Pons (tissue), 1 donor: ENCODE data around the gene PIN4.
"Not testable (repeated sequence)": the region's sequence is repeated elsewhere in the genome, so short reads cannot be mapped to it uniquely, and the experiment has no call there.

ENCODE experiments used
- DNase-seq: peaks from one replicate; pipeline ENCODE4 v3.0.0-alpha.2; 2016; ENCODE audit warnings: low spot score

Gene PIN4

DNA sequence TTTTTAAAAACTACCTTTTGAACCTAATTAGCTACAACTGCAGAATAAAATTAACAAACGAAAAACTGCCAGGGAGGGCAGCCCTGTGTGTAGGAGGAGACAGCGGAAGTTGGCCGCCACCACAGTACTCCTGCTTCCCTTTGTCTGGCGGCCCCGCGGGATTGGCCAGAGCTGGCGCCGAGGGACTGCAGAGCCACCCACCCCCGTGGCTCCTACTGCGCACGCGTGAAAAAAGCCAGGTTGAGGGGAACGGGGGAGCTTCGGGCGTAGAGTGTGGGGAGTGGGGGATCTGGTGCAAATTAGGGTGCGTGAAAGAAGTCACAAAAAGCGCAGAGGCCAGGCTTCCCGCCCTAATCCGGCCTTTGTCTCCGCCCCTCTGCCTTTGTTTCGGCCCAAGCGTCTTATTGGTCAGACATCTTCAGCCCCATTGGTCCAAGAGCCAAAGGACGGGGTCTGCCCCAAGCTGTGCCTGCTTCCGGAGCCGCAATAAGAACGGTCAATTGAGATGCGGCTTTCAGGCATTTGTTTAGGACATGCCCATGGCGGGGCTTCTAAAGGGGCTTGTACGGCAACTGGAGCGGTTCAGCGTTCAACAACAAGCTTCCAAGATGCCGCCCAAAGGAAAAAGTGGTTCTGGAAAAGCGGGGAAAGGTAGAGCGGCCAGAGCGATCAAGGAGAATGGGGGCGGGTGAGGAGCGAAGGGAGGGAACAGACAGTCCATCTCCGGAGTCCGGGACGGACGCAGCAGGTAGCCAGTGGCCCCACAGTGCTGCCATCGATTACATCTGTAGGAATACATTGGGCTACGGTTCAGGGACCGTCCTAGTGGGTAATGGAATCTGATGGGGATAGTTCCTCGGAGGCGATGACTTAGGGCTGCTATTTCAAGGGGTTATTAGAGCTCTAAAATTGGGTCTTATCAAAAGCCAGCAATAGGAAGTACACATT is at the start of gene PIN4:
TSS of gene PIN4 (plus strand) at position 580 of the 948 bp plus-strand sequence. CDS start at position 609, 29 bp downstream.
- peak; percentile 95 for DNase-seq

DNA sequence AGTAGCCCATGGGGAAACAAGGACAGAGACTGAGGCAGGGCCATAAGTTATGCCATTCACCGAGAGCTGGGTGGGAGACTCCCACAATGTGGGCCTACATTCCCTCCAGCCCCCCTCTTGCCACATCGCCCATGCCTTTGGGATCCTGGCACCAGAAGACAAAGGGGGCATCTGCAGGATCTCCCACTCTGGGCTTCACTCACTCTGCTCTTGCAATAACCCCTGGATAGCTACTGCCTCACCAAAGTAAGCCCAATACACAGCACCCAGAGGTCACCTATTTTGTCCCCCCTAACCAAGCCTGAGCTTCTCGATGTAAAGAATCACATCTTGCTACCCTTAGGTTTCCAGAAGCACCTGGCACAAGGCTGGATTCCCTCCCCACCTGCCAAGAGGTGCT is 49.1 kb upstream of the PIN4 start:
- no peak for DNase-seq

DNA sequence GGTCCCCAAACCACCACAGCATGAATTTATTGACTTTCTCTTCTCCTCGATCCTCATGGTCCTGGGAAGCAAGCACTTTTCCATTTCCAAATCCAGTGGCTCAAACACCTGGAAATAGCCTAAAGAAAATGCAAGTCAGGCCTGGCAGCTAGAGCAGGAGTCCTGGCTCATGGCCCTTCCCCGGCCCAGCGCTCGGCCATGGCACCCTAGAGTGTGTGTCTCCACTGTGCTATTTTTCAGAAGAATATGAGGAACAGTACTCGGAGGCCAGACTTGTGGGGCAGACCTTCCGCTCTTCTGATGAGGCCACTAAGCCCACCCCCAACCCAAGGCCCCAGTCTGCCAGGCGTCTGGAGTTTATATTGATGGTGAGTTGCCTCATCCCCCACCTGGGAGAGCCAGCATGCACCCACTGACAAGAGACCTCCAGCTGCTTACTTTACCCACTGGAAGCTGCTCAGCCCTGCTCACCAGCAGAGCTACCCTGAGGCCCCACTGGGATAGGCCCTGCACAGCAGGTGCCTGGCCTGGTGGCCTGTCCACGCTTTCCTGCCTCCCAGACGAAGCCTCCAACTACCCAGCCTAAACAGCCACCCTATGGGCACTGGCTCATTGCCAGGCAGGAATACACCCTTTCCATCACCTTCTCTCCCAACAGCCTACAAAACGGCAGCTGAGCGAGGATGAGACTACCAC is 47.6 kb upstream of the PIN4 start:
- DNase-seq = no peak

DNA sequence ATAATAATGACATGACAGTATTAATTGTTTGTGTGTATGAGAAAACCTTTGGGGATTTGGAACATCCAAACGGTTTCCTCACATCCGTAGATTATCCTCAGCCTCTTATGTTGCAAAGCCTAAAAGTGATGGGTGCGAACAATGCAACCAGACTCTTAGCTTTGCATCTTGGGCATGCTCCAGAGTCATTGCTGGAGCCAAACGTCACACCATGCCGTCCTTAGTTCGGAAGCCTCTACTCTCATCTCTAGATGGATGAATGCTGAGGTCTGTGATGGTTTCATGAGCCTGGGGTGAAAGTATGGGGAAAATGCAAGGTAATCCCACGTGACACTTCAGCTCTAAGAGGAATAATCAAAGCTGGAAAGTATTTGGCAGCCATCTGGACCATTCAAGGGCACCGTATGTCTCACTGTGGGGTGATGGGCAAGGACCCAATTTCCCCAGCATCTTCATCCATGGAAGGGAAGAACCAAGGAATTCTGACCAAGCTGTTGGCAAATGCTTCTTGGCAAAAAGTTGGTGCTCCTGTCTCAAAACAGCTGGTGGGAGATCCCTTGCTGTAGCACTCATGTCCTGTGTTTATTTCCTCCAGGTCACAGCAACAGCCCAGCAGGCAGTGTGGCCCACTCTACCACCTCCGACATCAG is 43.6 kb upstream of the PIN4 start:
- DNase-seq = no peak

DNA sequence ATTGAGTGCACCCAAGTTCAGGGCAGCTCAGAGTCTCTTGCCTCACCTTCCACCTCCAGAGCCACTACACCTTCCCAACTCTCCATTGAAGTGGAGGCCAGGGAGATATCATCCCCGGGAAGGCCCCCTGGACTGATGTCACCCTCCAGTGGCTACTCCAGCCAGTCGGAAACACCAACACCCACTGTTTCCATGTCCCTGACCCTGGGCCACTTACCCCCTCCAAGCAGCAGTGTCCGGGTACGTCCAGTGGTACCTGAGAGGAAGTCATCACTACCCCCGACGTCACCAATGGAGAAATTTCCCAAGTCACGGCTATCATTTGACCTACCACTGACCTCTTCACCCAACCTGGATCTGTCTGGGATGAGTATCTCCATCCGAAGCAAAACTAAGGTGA is 42.0 kb upstream of the PIN4 start:
- no peak for DNase-seq

- DNase-seq = no peak
These were observed 40.1 kb upstream of the PIN4 start for GRCh38 chrX:72141372-72142004.

DNA sequence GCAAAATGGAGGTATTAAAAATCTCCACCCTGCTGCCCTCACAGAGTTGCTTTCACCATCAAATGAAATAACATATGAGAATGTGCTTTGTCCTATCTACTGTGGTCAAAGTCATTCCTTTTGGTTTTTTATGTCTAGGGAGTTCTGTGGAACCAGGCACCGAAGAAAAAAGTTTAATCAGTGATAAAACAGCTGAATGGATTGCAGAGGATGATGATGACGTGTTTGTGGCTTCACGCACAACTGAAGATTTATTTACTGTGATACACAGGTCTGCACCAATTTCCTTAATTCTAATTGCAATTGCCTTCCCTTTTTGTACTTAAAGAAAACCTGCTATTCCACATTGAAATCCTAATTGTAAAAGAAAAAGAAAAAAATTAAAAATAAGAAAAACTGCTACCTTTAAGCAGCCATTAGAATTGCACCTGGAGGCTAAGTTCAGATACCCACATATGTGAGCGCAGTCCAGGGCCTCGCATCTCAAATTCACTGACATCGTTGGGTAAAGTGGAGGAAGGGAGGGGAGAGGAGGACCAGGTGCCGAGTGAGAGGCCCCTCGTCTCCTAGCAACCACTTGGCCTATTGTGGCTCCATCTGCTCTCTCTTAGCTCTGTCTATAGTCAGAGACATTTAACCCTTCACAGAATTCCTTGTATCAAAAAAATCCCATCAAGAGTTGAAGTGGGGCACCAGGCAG is 39.3 kb upstream of the PIN4 start:
- no peak for DNase-seq

- DNase-seq = no peak
These were observed 38.6 kb upstream of the PIN4 start for GRCh38 chrX:72142794-72143608.

GRCh38 chrX:72143609-72143907 is 38.0 kb upstream of the PIN4 start:
- no peak for DNase-seq

DNA sequence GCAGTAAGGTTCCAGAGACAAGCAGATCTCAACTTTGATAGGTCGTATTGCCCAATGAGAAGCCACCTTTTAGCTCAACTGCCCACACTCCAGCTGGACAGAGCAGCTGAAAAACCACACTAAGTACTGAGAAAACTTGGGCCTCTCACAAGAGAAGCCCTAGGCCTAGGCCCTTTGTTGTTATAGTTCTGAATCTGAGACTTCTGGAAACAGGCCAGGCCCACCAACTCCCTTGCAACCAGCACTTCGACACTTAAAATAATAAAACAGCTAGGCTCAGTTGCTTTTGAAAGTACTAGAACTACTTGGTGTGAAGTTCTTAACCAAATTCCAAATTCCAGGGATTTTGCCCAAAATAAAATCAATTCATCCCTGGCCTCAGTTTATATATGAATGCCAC is 36.4 kb upstream of the PIN4 start:
- no peak for DNase-seq

GRCh38 chrX:72146527-72146926 is 35.0 kb upstream of the PIN4 start:
- no peak for DNase-seq

DNA sequence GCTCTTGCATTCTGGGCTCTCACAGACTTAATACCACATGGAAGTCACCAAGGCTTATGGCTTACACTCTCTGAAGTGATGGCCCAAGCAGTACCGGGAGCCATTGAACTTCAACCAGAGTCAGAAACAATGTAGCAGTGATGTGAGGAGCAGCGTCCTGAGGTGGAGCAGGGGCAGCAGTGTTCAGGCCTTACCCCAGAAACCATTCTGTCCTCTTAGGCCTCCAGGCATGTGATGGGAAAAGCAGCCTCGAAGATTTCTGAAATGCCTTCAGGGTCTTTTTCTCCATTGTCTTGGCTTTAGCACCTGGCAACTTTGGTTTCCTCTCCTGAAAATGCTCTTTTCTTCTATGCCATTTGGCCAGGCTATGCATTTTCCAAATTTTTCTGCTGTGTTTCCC is 22.8 kb upstream of the PIN4 start:
- no peak for DNase-seq

- DNase-seq = no peak
These were observed 21.8 kb upstream of the PIN4 start for GRCh38 chrX:72159769-72160168.

GRCh38 chrX:72165551-72165950 is 16.0 kb upstream of the PIN4 start:
- no peak for DNase-seq

- DNase-seq = peak; percentile 39
These were observed 12.4 kb upstream of the PIN4 start for GRCh38 chrX:72169008-72169728.

DNA sequence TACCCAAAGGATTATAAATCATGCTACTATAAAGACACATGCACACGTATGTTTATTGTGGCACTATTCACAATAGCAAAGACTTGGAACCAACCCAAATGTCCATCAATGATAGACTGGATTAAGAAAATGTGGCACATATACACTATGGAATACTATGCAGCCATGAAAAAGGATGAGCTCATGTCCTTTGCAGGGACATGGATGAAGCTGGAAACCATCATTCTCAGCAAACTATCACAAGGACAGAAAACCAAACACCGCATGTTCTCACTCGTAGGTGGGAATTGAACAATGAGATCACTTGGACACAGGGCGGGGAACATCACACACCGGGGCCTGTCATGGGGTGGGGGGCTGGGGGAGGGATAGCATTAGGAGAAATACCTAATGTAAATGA is 5.3 kb upstream of the PIN4 start:
- DNase-seq = not testable (repeated sequence)

- no peak for DNase-seq
These were observed 4.6 kb upstream of the PIN4 start for GRCh38 chrX:72176981-72177380.

DNA sequence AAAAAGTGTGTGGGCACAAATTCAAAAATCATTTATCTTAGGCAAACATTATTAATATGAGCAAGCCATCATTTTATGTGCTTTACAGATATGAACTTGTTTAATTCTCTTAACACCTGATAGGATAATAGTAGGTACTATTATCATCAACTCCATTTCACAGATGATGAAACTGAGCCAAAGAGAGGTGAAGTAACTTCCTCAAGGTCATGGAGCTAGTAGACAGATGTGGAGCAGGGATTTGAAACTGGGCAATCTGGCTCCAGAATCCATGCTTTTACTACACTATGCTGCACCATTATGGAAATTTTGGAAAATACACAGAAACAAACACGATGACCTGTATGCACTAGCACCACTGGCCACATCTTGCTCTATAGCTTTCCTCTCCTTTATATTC is 1.0 kb upstream of the PIN4 start:
- DNase-seq = no peak

DNA sequence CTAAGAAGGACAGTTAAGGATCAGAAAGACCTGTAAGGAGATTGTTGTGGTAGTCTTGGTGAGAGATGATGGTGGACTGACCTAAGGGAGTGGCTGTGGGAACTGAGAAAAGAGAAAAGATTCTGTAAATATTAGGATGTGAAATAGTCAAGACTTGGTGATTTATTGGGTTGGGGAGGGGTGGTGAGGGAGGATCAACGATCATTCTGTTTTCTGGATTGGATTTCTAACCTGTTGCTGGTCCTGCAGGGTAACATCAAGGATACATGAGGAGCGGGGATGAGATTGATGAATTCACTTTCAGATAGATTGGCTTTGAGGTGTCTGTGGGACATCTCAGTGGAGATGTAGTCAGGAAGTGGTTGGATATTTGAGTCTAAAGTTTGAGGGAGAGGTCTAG is 1.4 kb downstream of the PIN4 start:
- no peak for DNase-seq

DNA sequence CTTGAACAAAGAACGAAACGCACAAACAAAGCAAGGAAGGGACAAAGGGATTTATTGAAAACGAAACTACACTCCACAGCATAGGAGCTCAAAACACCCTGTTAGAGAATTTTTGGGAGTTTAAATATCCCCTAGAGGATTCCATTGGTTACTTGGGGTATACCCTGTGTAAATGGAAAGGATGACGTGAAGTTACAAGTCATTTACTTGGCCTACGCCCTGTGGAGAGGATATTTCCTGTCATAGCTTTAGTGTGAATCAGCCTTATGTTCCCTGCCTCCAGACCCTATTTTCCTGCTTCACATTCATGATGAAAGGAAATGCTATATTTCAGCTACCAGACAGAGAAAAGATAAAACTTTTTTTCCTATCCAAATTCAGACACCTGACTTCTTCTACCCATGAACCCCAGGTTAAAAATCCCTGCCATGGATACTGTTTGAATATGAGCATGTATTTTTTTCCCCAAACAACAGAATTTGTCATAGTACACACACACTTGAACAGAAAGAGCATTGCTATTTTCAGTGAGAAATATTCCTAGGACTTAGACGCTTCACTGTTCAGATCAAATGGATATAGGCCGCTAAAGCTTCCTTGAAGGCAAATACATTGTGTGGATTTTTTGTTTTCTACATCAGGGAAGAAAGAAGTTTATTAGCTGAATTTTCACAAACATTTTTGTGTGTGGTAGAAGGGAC is 20.4 kb downstream of the PIN4 start:
- no peak for DNase-seq
